WTC11 (cell line): Measurements from ENCODE around the gene RFX3. TPM values are rescaled to one million over a fixed set of nuclear protein-coding genes. Genes with fewer than 3 reads are reported as not detected.

ENCODE experiments used
- ATAC-seq: fragments of 200-7000 bp; cut with Tn5 transposase; 2 replicates; pipeline ENCODE4 v1.10.0; 2021; ENCODE audit warnings: mild to moderate bottlenecking, moderate library complexity
- CTCF ChIA-PET: fragments of 300-600 bp; sonication (Branson Sonifier 250); formaldehyde crosslinking; loops from one replicate; lab custom pipeline; 2021; ENCODE audit warnings: antibody characterized with exemption; lab: Charles Lee
- POLR2A ChIA-PET: fragments of 350-600 bp; sonication (Branson Sonifier 250); formaldehyde crosslinking; loops from one replicate; lab custom pipeline; 2021; ENCODE audit warnings: antibody characterized with exemption; lab: Charles Lee
- DNase-seq: peaks from one replicate; pipeline ENCODE4 v3.0.0; 2021; ENCODE audit warnings: low spot score
- H3K27ac Mint-ChIP-seq: 2 replicates; pipeline ENCODE4 v1.8.0; 2021; ENCODE audit warnings: mixed read lengths
- H3K27me3 Mint-ChIP-seq: 2 replicates; pipeline ENCODE4 v1.8.0; 2021; ENCODE audit warnings: low read depth, mild to moderate bottlenecking, moderate library complexity, mixed read lengths
- H3K36me3 Mint-ChIP-seq: 2 replicates; pipeline ENCODE4 v1.8.0; 2021; ENCODE audit warnings: mixed read lengths
- H3K4me1 Mint-ChIP-seq: 2 replicates; pipeline ENCODE4 v1.8.0; 2022; ENCODE audit warnings: mixed read lengths
- H3K4me3 Mint-ChIP-seq: 2 replicates; pipeline ENCODE4 v1.8.0; 2021; ENCODE audit warnings: mild to moderate bottlenecking, moderate library complexity, mixed read lengths
- H3K9me3 Mint-ChIP-seq: 2 replicates; pipeline ENCODE4 v1.8.0; 2021; ENCODE audit warnings: mixed read lengths
- ARID4B ChIP-seq: sonication (generic); formaldehyde crosslinking; IDR thresholded peaks from 2 replicates; pipeline ENCODE4 v1.8.0; 2023; ENCODE audit warnings: missing genetic modification reagents, mild to moderate bottlenecking, borderline replicate concordance
- ATF2 ChIP-seq: sonication (generic); formaldehyde crosslinking; IDR thresholded peaks from 2 replicates; pipeline ENCODE4 v1.8.1; 2022; ENCODE audit warnings: low read depth, missing genetic modification reagents, borderline replicate concordance
- CREB1 ChIP-seq: sonication (generic); formaldehyde crosslinking; IDR thresholded peaks from 2 replicates; pipeline ENCODE4 v1.8.0; 2023; ENCODE audit warnings: mild to moderate bottlenecking, missing genetic modification reagents
- CTCF ChIP-seq: fragments of 200-600 bp; IDR thresholded peaks from 2 replicates; pipeline ENCODE4 v1.8.0; 2022; ENCODE audit warnings: antibody characterized with exemption
- ELF4 ChIP-seq: sonication (generic); formaldehyde crosslinking; IDR thresholded peaks from 2 replicates; pipeline ENCODE4 v1.8.1; 2022; ENCODE audit warnings: low read depth, mild to moderate bottlenecking, moderate library complexity, missing genetic modification reagents
- EMX1 ChIP-seq: fragments of 250-450 bp; sonication (Bioruptor Pico); IDR thresholded peaks from 2 replicates; pipeline ENCODE4 v1.8.0; 2021; ENCODE audit warnings: mild to moderate bottlenecking
- ERG ChIP-seq: fragments of 250-450 bp; sonication (Bioruptor Pico); IDR thresholded peaks from 2 replicates; pipeline ENCODE4 v1.8.0; 2021; ENCODE audit warnings: mild to moderate bottlenecking
- ESRRA ChIP-seq: sonication (generic); formaldehyde crosslinking; IDR thresholded peaks from 2 replicates; pipeline ENCODE4 v1.8.1; 2022; ENCODE audit warnings: mild to moderate bottlenecking, missing genetic modification reagents, borderline replicate concordance
- FOXP1 ChIP-seq: sonication (generic); formaldehyde crosslinking; IDR thresholded peaks from 2 replicates; pipeline ENCODE4 v1.8.0; 2022; ENCODE audit warnings: missing genetic modification reagents, mild to moderate bottlenecking, moderate library complexity, borderline replicate concordance
- GRHL2 ChIP-seq: fragments of 250-450 bp; sonication (Bioruptor Pico); IDR thresholded peaks from 2 replicates; pipeline ENCODE4 v1.8.0; 2022; ENCODE audit warnings: mild to moderate bottlenecking, moderate library complexity; ENCODE audit not compliant: insufficient replicate concordance, severe bottlenecking
- IRF2 ChIP-seq: sonication (generic); formaldehyde crosslinking; IDR thresholded peaks from 2 replicates; pipeline ENCODE4 v1.8.0; 2022; ENCODE audit warnings: low read depth, missing genetic modification reagents, borderline replicate concordance
- JUN ChIP-seq: sonication (generic); formaldehyde crosslinking; IDR thresholded peaks from 2 replicates; pipeline ENCODE4 v1.8.0; 2023; ENCODE audit warnings: mild to moderate bottlenecking, missing genetic modification reagents
- NFE2L1 ChIP-seq: sonication (generic); formaldehyde crosslinking; IDR thresholded peaks from 2 replicates; pipeline ENCODE4 v1.8.1; 2023; ENCODE audit warnings: missing genetic modification reagents
- NR1H2 ChIP-seq: sonication (generic); formaldehyde crosslinking; IDR thresholded peaks from 2 replicates; pipeline ENCODE4 v1.9.0; 2021; ENCODE audit warnings: mild to moderate bottlenecking, moderate library complexity, missing genetic modification reagents
- PREB ChIP-seq: sonication (generic); formaldehyde crosslinking; IDR thresholded peaks from 2 replicates; pipeline ENCODE4 v1.8.1; 2022; ENCODE audit warnings: mild to moderate bottlenecking, missing genetic modification reagents, moderate library complexity, borderline replicate concordance
- SMAD3 ChIP-seq: sonication (generic); formaldehyde crosslinking; IDR thresholded peaks from 2 replicates; pipeline ENCODE4 v1.8.0; 2022; ENCODE audit warnings: missing genetic modification reagents, mild to moderate bottlenecking, borderline replicate concordance
- SOX15 ChIP-seq: fragments of 250-450 bp; sonication (Bioruptor Pico); IDR thresholded peaks from 2 replicates; pipeline ENCODE4 v1.9.0; 2021; ENCODE audit warnings: mild to moderate bottlenecking
- TCF7 ChIP-seq: sonication (generic); formaldehyde crosslinking; IDR thresholded peaks from 2 replicates; pipeline ENCODE4 v1.8.0; 2022; ENCODE audit warnings: mild to moderate bottlenecking, low read depth, missing genetic modification reagents, moderate library complexity
- ZMAT4 ChIP-seq: fragments of 250-450 bp; sonication (Bioruptor Pico); IDR thresholded peaks from 2 replicates; pipeline ENCODE4 v1.9.0; 2021; ENCODE audit warnings: mild to moderate bottlenecking
- ZNF263 ChIP-seq: sonication (generic); formaldehyde crosslinking; IDR thresholded peaks from 2 replicates; pipeline ENCODE4 v1.8.1; 2022; ENCODE audit warnings: low read depth, mild to moderate bottlenecking, moderate library complexity, missing genetic modification reagents
- ZNF317 ChIP-seq: sonication (generic); formaldehyde crosslinking; IDR thresholded peaks from 2 replicates; pipeline ENCODE4 v1.8.1; 2023; ENCODE audit warnings: low read depth, mild to moderate bottlenecking, moderate library complexity, missing genetic modification reagents, borderline replicate concordance
- ZNF423 ChIP-seq: fragments of 250-450 bp; sonication (Bioruptor Pico); IDR thresholded peaks from 2 replicates; pipeline ENCODE4 v2.1.2; 2022; ENCODE audit warnings: mild to moderate bottlenecking, moderate library complexity
- total RNA-seq: library from RNA; stranded (reverse); gene quantifications from 3 replicates; pipeline ENCODE4 v1.2.3, GENCODE V29; 2021

RFX3 gene
- total RNA-seq, 1 experiment from 2014 or later, result 13.7 TPM

- TF ChIP-seq ZNF263 (CRISPR knock-in tag) (no peak), ZNF317 (CRISPR knock-in tag) (no peak), TCF7 (no peak), JUN (CRISPR knock-in tag) (no peak), SMAD3 (CRISPR knock-in tag) (no peak), EMX1 (CRISPR knock-in tag) (no peak), ATF2 (CRISPR knock-in tag) (no peak), NR1H2 (no peak), SOX15 (CRISPR knock-in tag) (no peak)
Measured at GRCh38 chr9:3458806-3459475, 66.9 kb downstream of the RFX3 start (continued).

- H3K36me3 Mint-ChIP-seq, result no peaks in the 10 kb centered on the region
- ChIA-PET CTCF (interaction anchor here (0.6 kb wide), 1 partner anchor 29 kb away, joined by 3 read pairs; no protein-coding TSS in a partner anchor), POLR2A (no interaction called here)
- H3K27me3 Mint-ChIP-seq, result no peaks in the 10 kb centered on the region
- H3K27ac Mint-ChIP-seq, result no peak overlapping the region
- no peaks in the 10 kb centered on the region; the same call in 1 of the 2 replicates for H3K9me3 Mint-ChIP-seq
- no peak overlapping the region for H3K4me3 Mint-ChIP-seq
- TF ChIP-seq PREB (CRISPR knock-in tag), result no peak
- no peak for TF ChIP-seq ESRRA (CRISPR knock-in tag)
- TF ChIP-seq ERG, result no peak
- TF ChIP-seq ZMAT4, result no peak
- TF ChIP-seq ARID4B, result no peak
- no peak for TF ChIP-seq NFE2L1 (CRISPR knock-in tag)
- no peak for TF ChIP-seq GRHL2 (CRISPR knock-in tag)
- no peak for TF ChIP-seq IRF2
- TF ChIP-seq ELF4 (CRISPR knock-in tag), result no peak
- TF ChIP-seq FOXP1, result no peak
- no peak for TF ChIP-seq ZNF423 (CRISPR knock-in tag)
- TF ChIP-seq CTCF, result no peak
- no peak for TF ChIP-seq CREB1 (CRISPR knock-in tag)
- no peak for ATAC-seq
- H3K4me1 Mint-ChIP-seq, result peaks cover 11% of the 10 kb centered on the region
- DNase-seq, result no peak
Measured at GRCh38 chr9:3457175-3457574, 68.6 kb downstream of the RFX3 start.
